ENCODE data around the gene MAP2K5. TPM values are rescaled to one million over a fixed set of nuclear protein-coding genes. Genes with fewer than 3 reads are reported as not detected.

Gene MAP2K5
- total and polyA plus RNA-seq, 10 of the 15 experiments (the other 5 are each of a cell fraction or from before 2014, with no cell fraction given) = 1.3 to 19.4 (median 9.6) TPM

DNA sequence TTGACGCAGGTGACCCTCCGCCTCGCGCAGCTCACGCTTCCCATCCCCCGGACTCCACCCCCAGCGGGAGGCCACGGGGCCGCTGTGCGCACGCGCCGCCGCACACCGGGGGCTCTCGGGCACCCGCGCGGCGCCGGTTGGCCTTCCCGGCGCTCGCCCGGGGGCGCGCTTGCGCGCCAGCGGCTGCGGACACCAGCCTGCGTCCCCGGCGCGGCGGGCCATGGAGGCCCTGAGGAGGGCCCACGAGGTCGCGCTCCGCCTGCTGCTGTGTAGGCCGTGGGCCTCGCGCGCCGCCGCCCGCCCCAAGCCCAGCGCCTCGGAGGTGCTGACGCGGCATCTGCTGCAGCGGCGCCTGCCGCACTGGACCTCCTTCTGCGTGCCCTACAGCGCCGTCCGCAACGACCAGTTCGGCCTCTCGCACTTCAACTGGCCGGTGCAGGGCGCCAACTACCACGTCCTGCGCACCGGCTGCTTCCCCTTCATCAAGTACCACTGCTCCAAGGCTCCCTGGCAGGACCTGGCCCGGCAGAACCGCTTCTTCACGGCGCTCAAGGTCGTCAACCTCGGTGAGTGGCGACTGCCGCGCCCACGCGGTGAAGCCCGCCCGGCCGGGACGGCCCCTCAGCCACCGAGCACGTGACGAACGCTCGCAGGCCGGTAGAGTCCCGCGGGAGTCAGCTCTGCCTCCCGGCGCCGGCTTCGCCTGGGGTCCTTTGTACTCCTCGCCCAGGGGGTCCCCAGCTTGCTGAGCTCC is 21.3 kb upstream of the MAP2K5 start, which contains the start of gene C15orf61 (continued):
- TF ChIP-seq CBX5 (IDR thresholded peaks at IDR 0.05; ENCODE audit: low read depth) (no peak; the same call in 1 of the 2 replicates), NFYA (IDR thresholded peaks at IDR 0.05; ENCODE audit: borderline replicate concordance, low read depth, low read length) (no peak)

DNA sequence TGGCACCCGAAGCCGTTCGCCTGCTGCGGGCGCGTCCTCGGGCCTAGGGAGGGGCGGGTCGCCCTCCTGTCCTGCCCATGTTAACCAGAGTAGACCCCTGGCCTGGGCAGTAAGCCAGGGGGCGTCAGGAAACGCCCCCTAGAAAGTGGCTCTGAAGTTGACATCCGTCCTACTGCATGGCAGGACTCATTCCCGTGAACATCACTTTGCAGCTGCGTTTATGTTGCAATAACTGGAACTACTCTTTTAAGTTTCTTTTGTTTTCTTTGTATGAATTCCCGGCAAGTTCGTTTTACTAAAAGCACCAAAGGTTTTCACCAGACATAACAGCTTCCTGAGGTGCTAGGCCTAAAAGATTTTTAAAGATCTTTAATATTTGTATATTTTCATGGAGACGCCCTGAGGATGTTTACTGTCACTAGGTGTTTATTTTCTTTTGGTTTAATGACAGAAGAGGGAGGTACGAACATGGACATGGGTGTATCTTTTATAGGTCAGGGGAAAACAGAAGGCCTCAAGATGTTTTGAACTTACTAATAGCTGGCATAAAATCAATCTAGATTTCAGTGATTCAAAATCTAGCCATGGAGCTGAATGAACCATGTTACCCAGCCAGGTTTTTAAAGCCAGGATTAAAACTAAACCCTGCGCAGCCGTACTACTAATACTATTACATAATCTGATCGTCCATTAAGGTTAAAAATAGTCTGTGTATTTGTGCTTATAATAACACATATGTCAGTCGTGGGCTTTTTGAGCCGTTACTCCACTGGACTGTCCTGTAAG is 20.5 kb upstream of the MAP2K5 start:
- RAD21 ChIA-PET (ENCODE audit: unreplicated experiment) = interaction anchor here (0.6 to 2.3 kb wide), 13 partner anchors 8 to 223 kb away, joined by 3 to 13 read pairs (median 4); no protein-coding TSS in a partner anchor
- TF ChIP-seq RUNX3 (IDR thresholded peaks at IDR 0.05; ENCODE audit: low read length) (peak; percentile 1; the same call in 1 of the 2 replicates), ATF7 (IDR thresholded peaks at IDR 0.05; ENCODE audit: low read depth) (peak; percentile 50), MEF2A (IDR thresholded peaks at IDR 0.05; ENCODE audit: insufficient read depth, low read depth, low read length) (0 out of 2 replicates have a peak, but pooled peaks have one; percentile 4), PAX5 (IDR thresholded peaks at IDR 0.05; ENCODE audit: borderline replicate concordance, low read depth, low read length) (no peak), ASH2L (IDR thresholded peaks at IDR 0.05; ENCODE audit: borderline replicate concordance, low read depth) (0 out of 2 replicates have a peak, but pooled peaks have one; percentile 25), ETV6 (conservative IDR thresholded peaks at IDR 0.05 in 1 of 2, IDR thresholded peaks at IDR 0.05 in 1 of 2; ENCODE audit: borderline replicate concordance in 1 of 2, low read depth in 1 of 2) (no peak)
- TF ChIP-seq, protein P1, sequence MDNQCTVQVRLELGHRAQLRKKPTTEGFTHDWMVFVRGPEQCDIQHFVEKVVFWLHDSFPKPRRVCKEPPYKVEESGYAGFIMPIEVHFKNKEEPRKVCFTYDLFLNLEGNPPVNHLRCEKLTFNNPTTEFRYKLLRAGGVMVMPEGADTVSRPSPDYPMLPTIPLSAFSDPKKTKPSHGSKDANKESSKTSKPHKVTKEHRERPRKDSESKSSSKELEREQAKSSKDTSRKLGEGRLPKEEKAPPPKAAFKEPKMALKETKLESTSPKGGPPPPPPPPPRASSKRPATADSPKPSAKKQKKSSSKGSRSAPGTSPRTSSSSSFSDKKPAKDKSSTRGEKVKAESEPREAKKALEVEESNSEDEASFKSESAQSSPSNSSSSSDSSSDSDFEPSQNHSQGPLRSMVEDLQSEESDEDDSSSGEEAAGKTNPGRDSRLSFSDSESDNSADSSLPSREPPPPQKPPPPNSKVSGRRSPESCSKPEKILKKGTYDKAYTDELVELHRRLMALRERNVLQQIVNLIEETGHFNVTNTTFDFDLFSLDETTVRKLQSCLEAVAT (IDR thresholded peaks at IDR 0.05) = 0 out of 2 replicates have a peak, but pooled peaks have one; percentile 21
- Histone ChIP-seq H3K79me2 (ENCODE audit: control insufficient read depth, insufficient read depth, low read length) (peaks cover 39% of the 10 kb centered on the region), H4K20me1 (ENCODE audit: control insufficient read depth, insufficient read depth) (no peaks in the 10 kb centered on the region), H3K4me2 (ENCODE audit: control insufficient read depth, insufficient read depth) (peak overlapping the region; percentile 97), H3K36me3 (ENCODE audit: control insufficient read depth in 2 of 2, insufficient read depth in 2 of 2, low read length in 1 of 2) (no peaks in the 10 kb centered on the region), H2AFZ (ENCODE audit: control insufficient read depth, low read depth, low read length) (peak overlapping the region; percentile 94), H3K27me3 (replicated peaks in 1 of 2; ENCODE audit: control insufficient read depth in 2 of 2, insufficient read depth in 2 of 2, low read length in 1 of 2) (no peaks in the 10 kb centered on the region), H3K4me1 (ENCODE audit: control insufficient read depth, insufficient read depth, low read length) (no peaks in the 10 kb centered on the region), H3K4me3 (peak overlapping the region; percentile 93), H3K27ac (ENCODE audit: control insufficient read depth, insufficient read depth) (peak overlapping the region; percentile 62), H3K9ac (ENCODE audit: control insufficient read depth, insufficient read depth, low read length) (peak overlapping the region; percentile 92), H3K9me3 (replicated peaks; ENCODE audit: control insufficient read depth, insufficient read depth, low read length) (no peaks in the 10 kb centered on the region)
- BruUV-seq (replicated peaks) = TSS peak; percentile 75
- WGBS (ENCODE audit: insufficient coverage, insufficient replicate concordance, low lambda C conversion rate, missing lambda C conversion rate) = 17% methylated on average over 23 of the region's 23 CpGs
- intact Hi-C loops (cut with micrococcal nuclease; ENCODE audit: unreplicated experiment) (loop anchor here (2.0 to 5.0 kb wide), 2 partner anchors 17 to 320 kb away; partner anchors contain the start of gene RNU6-1), in situ Hi-C loops (cut with MboI) (no loop called here)
- DNase-seq (ENCODE audit: low read depth, low spot score) (no peak), ATAC-seq (peak; percentile 20), FAIRE-seq (no peak)
- SMC1A ChIA-PET (ENCODE audit: uncharacterized antibody, unreplicated experiment) = interaction anchor here (0.8 to 2.1 kb wide), 15 partner anchors 11 to 268 kb away, joined by 3 to 8 read pairs (median 4); no protein-coding TSS in a partner anchor
- CTCF ChIA-PET = interaction anchor here (0.9 to 2.0 kb wide), 6 partner anchors 11 to 261 kb away, joined by 3 to 8 read pairs (median 4); no protein-coding TSS in a partner anchor
- POLR2A ChIA-PET = interaction anchor here (0.8 to 1.7 kb wide), 5 partner anchors 8 to 38 kb away, joined by 3 to 4 read pairs (median 3); no protein-coding TSS in a partner anchor

Data from GM12878 (cell line).